Measurements from ENCODE around the gene XXYLT1. TPM values are rescaled to one million over a fixed set of nuclear protein-coding genes. Genes with fewer than 3 reads are reported as not detected.
"Not testable (repeated sequence)": the region's sequence is repeated elsewhere in the genome, so short reads cannot be mapped to it uniquely, and the experiment has no call there.

The XXYLT1 gene
- total RNA-seq, 4 donors from 2014 or later, result 9.8 to 14.6 (median 13.9) TPM

DNA sequence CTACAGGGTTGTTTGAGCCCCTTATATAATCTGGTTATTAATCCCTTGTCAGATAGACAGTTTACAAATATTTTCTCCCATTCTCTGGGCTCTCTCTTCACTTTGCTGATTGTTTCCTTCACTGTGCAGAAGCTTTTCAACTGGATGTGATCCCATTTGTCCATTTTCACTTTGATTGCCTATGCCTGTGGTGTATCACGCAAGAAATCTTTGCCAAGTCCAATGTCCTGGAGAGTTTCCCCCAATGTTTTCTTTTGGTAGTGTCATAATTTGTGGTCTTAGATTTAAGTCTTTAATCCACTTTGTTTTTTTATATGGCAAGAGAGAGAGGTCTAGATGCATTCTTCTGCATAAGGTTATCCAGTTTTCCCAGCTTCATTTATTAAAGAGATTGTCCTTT, 40.7 kb downstream of the XXYLT1 start:
- Histone ChIP-seq H3K27ac (no peak overlapping the region), H3K36me3 (no peaks in the 10 kb centered on the region), H3K9me3 (no peaks in the 10 kb centered on the region), H3K4me1 (no peaks in the 10 kb centered on the region), H3K4me3 (replicated peaks in 1 of 3) (no peak overlapping the region), H3K27me3 (no peaks in the 10 kb centered on the region)
- no peak for DNase-seq
- WGBS, 2 donors, result 93 to 98% methylated on average over 1 of the region's 1 CpG
- intact Hi-C loops (cut with DNase I), result no loop called here
- no peak for TF ChIP-seq POLR2A (IDR thresholded peaks at IDR 0.05)
- TF ChIP-seq, protein P1, sequence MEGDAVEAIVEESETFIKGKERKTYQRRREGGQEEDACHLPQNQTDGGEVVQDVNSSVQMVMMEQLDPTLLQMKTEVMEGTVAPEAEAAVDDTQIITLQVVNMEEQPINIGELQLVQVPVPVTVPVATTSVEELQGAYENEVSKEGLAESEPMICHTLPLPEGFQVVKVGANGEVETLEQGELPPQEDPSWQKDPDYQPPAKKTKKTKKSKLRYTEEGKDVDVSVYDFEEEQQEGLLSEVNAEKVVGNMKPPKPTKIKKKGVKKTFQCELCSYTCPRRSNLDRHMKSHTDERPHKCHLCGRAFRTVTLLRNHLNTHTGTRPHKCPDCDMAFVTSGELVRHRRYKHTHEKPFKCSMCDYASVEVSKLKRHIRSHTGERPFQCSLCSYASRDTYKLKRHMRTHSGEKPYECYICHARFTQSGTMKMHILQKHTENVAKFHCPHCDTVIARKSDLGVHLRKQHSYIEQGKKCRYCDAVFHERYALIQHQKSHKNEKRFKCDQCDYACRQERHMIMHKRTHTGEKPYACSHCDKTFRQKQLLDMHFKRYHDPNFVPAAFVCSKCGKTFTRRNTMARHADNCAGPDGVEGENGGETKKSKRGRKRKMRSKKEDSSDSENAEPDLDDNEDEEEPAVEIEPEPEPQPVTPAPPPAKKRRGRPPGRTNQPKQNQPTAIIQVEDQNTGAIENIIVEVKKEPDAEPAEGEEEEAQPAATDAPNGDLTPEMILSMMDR (IDR thresholded peaks at IDR 0.05), result no peak

DNA sequence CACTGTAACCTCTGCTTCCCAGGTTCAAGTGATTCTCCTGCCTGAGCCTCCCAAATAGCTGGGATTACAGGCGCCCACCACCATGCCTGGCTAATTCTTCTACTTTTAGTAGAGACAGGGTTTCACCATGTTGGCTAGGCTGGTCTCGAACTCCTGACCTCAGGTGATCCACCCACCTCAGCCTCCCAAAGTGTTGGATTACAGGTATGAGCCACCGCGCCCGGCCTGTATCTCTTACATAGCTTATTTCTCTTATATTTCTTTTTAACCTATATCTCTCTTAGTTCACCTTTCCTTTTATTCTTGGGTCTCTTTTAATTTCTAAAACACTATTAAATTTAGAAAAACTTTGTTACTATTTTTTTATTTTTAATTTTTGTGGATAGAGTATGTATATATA, 42.1 kb downstream of the XXYLT1 start:
- not testable (repeated sequence) for H3K36me3 ChIP-seq

DNA sequence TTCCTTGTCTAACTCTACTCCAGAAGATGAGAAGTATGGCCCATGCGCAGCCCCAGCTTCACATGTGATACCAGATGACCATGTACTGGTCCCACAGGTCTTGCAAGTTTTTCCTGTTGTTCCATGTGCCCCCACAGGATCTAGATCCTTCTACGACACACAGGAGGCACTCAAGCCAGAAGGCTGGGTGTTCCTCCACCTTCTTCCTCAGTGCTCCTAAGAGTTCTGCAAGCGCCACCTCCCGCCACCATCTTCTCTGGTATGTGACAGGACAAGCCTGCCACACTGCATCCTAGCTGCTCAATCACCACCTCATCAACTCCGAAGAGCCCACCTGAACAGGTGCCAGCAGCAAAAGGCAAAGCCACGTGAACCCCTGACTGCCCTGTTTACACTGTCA, 43.1 kb downstream of the XXYLT1 start:
- TF ChIP-seq, protein P1 (IDR thresholded peaks at IDR 0.05), result no peak
- no peak for TF ChIP-seq POLR2A (IDR thresholded peaks at IDR 0.05)
- no peak overlapping the region for H3K27ac ChIP-seq
- no peaks in the 10 kb centered on the region for H3K9me3 ChIP-seq
- DNase-seq, result peak; percentile 37 to 42
- 78% methylated on average over 6 of the region's 6 CpGs for WGBS, 2 donors
- H3K27me3 ChIP-seq, result no peaks in the 10 kb centered on the region
- peaks cover 13% of the 10 kb centered on the region in 2 donors for H3K4me1 ChIP-seq
- intact Hi-C loops (cut with DNase I), result no loop called here
- no peak overlapping the region for H3K4me3 ChIP-seq (replicated peaks in 1 of 3)
- no peaks in the 10 kb centered on the region for H3K36me3 ChIP-seq

More for the DNA sequence above, 42.1 kb downstream of the XXYLT1 start:
- intact Hi-C loops (cut with DNase I); H3K27ac ChIP-seq; H3K27me3 ChIP-seq; H3K4me1 ChIP-seq; H3K4me3 ChIP-seq (replicated peaks in 1 of 3); DNase-seq; H3K9me3 ChIP-seq: not testable (repeated sequence)
- WGBS, 2 donors, result 97% methylated on average over 5 of the region's 5 CpGs

DNA sequence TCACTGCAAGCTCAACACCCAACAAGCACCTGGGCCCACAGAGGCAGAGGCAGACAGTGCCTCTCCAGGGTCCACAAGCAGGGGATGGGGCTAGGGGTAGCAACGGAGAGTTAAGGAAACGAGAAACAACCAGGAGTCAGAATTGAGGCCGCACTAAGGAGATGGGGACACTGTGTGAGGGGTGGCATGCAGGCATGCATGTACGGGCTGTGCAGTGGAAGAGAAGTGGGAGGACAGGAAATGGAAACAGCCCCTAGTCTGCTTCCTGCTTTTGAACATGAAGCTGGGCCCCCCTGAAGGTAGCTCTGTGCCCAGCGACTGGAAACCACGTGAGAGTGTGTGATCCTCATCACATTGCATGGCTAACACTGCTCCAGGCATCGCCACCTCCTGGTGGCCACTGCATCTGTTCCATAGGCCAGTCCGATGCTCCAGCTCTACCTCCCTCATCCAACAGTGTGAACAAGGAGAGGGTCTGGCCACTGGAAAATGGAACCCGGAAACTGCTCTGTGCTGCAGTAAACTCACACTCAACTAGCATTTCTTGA, 44.0 kb downstream of the XXYLT1 start:
- TF ChIP-seq, protein P1 (IDR thresholded peaks at IDR 0.05), result peak in 1 of 6 experiments; percentile 21
- no peak for TF ChIP-seq POLR2A (IDR thresholded peaks at IDR 0.05)
- H3K27me3 ChIP-seq, result no peaks in the 10 kb centered on the region
- H3K9me3 ChIP-seq, result no peaks in the 10 kb centered on the region
- peaks cover 14 to 18% of the 10 kb centered on the region in 2 donors for H3K4me1 ChIP-seq
- 80 to 82% methylated on average over 9 of the region's 9 CpGs for WGBS, 2 donors
- intact Hi-C loops (cut with DNase I), result no loop called here
- no peak overlapping the region for H3K27ac ChIP-seq
- no peaks in the 10 kb centered on the region for H3K36me3 ChIP-seq
- H3K4me3 ChIP-seq (replicated peaks in 1 of 3), result no peak overlapping the region
- DNase-seq, result peak in 1 of 2 donors; percentile 5

DNA sequence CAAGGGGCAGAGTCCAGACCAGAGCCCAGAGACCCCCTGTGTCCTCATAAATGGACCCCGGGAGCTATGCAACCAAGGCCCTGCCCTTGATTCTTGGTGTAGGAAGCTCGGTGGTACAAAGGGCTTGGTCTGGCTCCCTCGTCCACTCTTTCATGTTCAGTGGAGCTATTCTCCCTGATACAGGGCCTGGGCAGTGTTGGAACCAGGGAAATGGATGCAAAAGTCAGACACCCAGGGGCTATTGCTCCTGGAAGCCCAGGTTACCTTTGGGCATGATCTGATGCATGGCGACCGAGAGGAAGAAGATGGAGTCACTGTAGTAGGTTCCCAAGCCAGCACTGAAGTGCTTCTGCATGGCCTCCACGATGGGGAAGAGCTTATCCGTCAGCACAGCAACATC, 44.5 kb downstream of the XXYLT1 start:
- H3K4me1 ChIP-seq, result peaks cover 19 to 23% of the 10 kb centered on the region in 2 donors
- no peak overlapping the region for H3K27ac ChIP-seq
- no peaks in the 10 kb centered on the region for H3K9me3 ChIP-seq
- WGBS, 2 donors, result 96% methylated on average over 7 of the region's 7 CpGs
- no peak for DNase-seq
- H3K36me3 ChIP-seq, result no peaks in the 10 kb centered on the region
- no peak for TF ChIP-seq POLR2A (IDR thresholded peaks at IDR 0.05)
- TF ChIP-seq, protein P1 (IDR thresholded peaks at IDR 0.05), result no peak
- no peaks in the 10 kb centered on the region for H3K27me3 ChIP-seq
- intact Hi-C loops (cut with DNase I), result no loop called here
- no peak overlapping the region for H3K4me3 ChIP-seq (replicated peaks in 1 of 3)
